ENCODE results near the gene GZF1. TPM values are rescaled to one million over a fixed set of nuclear protein-coding genes. Genes with fewer than 3 reads are reported as not detected.

GZF1 gene
- total RNA-seq, 1 donor from 2014 or later: 54.8 TPM

DNA sequence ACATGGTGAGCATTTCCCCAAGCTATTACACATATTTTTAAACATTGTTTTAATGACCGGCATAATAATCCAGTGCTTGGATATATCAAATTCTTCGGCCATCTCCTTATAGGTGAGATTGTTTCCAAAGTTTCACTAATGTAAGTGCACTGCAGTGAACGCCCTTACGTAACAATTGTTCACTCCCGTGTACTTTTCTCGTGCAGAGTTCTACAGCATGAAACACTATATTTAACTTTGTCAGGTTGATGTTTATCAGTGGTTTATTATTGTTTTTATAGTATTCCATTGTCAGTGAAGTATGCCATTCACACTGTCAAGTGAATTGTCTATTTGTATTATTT is 3.4 kb upstream of the GZF1 start:
- peaks cover 6 to 18% of the 10 kb centered on the region in 2 donors for H3K4me1 ChIP-seq
- intact Hi-C loops (cut with DNase I): loop anchor here (1.0 to 10.0 kb wide), 4 partner anchors 8 to 1696 kb away; partner anchors contain the start of genes ACSS1, APMAP, NXT1 and SYNDIG1
- H3K27me3 ChIP-seq: no peaks in the 10 kb centered on the region
- TF ChIP-seq, protein P1, sequence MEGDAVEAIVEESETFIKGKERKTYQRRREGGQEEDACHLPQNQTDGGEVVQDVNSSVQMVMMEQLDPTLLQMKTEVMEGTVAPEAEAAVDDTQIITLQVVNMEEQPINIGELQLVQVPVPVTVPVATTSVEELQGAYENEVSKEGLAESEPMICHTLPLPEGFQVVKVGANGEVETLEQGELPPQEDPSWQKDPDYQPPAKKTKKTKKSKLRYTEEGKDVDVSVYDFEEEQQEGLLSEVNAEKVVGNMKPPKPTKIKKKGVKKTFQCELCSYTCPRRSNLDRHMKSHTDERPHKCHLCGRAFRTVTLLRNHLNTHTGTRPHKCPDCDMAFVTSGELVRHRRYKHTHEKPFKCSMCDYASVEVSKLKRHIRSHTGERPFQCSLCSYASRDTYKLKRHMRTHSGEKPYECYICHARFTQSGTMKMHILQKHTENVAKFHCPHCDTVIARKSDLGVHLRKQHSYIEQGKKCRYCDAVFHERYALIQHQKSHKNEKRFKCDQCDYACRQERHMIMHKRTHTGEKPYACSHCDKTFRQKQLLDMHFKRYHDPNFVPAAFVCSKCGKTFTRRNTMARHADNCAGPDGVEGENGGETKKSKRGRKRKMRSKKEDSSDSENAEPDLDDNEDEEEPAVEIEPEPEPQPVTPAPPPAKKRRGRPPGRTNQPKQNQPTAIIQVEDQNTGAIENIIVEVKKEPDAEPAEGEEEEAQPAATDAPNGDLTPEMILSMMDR (IDR thresholded peaks at IDR 0.05): no peak
- peaks cover 11 to 12% of the 10 kb centered on the region in 2 donors for H3K36me3 ChIP-seq
- DNase-seq (ENCODE audit: low spot score in 2 of 2): no peak
- no peaks in the 10 kb centered on the region for H3K9me3 ChIP-seq
- H3K4me3 ChIP-seq: peak overlapping the region; percentile 50 to 61
- H3K27ac ChIP-seq: peak overlapping the region; percentile 67 to 96

DNA sequence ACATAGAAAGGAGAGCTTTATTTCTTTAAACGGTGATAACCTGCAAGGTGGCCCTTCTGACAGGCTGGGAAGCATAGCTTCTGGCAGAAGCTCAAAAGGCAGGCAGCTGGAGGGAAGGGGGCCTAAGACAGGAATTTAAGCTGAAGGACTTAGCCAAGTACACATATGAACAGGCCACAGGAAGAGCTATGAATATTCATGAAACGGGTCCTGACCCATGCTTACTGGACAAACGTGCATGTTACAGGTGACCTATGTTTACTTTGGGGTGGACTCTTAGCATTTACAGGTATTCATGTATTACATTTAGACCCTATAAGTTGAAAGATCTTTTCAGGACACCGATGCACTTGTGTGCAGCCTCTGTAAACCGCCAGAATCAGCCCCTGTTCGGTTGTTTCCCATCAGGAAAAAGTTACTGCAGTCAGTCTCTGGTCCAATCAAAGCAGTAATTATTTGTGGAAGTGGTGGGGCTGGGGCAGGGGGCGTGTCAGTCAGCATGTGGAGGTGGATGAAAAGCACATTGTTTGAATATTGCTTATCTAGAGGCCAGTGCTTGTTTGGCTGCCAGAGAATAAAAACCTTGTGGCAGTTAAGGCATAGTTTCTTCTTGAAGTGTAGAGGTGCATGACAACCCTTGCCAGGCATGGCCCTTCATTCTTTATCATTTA is 2.9 kb upstream of the GZF1 start:
- H3K9me3 ChIP-seq: no peaks in the 10 kb centered on the region
- H3K4me1 ChIP-seq: peaks cover 6 to 19% of the 10 kb centered on the region in 2 donors
- TF ChIP-seq, protein P1 (IDR thresholded peaks at IDR 0.05): no peak
- intact Hi-C loops (cut with DNase I): loop anchor here (1.0 to 10.0 kb wide), 4 partner anchors 9 to 1696 kb away; partner anchors contain the start of genes ACSS1, APMAP, NXT1 and SYNDIG1
- H3K36me3 ChIP-seq: peaks cover 8% of the 10 kb centered on the region in 2 donors
- H3K27ac ChIP-seq: peak overlapping the region; percentile 67 to 96
- no peak for DNase-seq (ENCODE audit: low spot score in 2 of 2)
- H3K4me3 ChIP-seq: no peak overlapping the region
- H3K27me3 ChIP-seq: no peaks in the 10 kb centered on the region

DNA sequence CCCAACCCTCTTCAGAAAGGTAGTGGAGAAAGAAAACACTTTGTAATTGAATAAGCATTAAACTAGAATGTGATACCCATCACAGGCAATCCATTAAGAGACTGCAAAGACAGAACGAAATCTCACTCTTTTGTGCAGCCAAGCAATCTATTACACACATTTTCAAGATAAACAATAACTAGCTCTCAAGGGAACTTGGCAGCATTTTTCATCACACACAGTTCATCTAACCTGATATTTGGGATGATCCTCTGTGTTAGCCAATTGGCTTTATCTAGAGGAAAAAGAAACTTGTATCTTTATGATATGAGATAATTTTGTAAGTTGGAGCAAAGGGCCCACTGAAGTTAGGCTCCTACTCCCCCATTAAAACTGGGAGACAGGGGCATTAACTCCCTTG is 1.5 kb upstream of the GZF1 start:
- intact Hi-C loops (cut with DNase I): loop anchor here (5.0 to 10.0 kb wide), 5 partner anchors 213 to 1874 kb away; partner anchors contain the start of gene CST3
- Histone ChIP-seq H3K27ac (peak overlapping the region; percentile 99 to 100), H3K27me3 (no peaks in the 10 kb centered on the region), H3K4me1 (peaks cover 6 to 19% of the 10 kb centered on the region in 2 donors), H3K36me3 (peaks cover 12 to 14% of the 10 kb centered on the region in 2 donors), H3K9me3 (no peaks in the 10 kb centered on the region), H3K4me3 (no peak overlapping the region)
- DNase-seq (ENCODE audit: low spot score in 2 of 2): no peak
- TF ChIP-seq, protein P1 (IDR thresholded peaks at IDR 0.05): no peak

DNA sequence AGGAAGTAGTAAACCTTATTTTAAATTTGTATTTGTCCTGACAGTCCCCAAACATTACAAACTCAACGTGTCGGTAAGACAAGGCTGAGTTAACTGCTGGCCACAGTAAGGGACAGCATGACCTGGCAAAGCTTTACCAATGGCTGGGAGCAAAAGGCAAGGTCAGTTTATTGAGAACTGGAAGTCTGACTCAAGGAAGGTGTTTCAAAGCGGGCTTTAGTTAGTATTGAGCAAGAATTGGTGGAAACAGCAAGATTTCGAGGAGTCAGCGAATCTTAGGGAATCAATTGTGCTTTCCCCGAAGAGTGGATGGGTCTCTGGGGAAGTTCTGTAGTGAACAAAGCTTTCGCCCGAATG is 885 bp upstream of the GZF1 start:
- H3K27ac ChIP-seq: peak overlapping the region; percentile 99 to 100
- peaks cover 12 to 14% of the 10 kb centered on the region in 2 donors for H3K36me3 ChIP-seq
- DNase-seq (ENCODE audit: low spot score in 2 of 2): no peak
- H3K9me3 ChIP-seq: no peaks in the 10 kb centered on the region
- peak overlapping the region; percentile 76 to 77 for H3K4me3 ChIP-seq
- H3K27me3 ChIP-seq: no peaks in the 10 kb centered on the region
- intact Hi-C loops (cut with DNase I): loop anchor here (5.0 to 10.0 kb wide), 5 partner anchors 214 to 1874 kb away; partner anchors contain the start of gene CST3
- TF ChIP-seq, protein P1 (IDR thresholded peaks at IDR 0.05): no peak
- peaks cover 6 to 22% of the 10 kb centered on the region in 2 donors for H3K4me1 ChIP-seq

DNA sequence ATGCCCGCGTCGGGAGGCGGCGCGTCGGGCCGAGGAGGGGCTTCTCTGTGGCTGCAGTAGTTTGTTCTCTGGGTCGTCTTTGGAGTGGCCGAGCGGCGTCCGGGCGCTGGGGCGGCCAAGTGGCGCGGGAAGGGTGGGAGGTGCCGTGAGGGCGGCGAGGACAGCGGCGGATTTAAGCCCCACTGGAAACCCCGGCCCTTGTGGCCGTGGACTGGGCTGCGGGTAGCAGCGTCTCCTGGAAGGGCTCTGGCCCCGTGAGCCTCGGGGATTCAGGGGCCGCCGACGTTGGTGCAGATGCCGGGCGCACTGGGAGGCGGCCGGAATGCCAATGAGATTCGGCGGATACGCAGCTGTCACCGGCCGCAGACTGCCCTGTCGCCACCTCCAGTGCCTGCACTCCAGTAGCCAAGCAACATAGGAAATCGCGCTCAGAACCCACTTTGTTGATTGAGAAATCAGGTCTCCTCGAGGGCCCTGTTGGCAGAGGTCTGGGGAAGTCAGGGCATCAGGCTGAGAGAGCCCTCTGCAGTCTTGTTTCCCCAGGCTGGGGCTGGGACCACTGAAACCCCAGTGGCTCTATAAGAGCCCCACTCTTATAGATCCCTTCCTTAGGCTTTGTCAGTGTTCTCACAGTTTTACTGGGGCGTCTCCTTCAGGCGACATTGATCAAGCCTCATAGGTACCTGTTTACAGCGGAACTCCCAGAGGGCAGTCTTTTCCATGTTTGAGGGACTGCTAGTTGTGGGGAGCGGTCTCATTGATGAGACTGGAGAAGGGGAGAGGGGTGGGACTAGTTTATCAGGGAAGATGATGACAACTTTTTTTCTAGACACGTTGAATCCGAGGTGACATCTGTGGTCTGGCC is 642 bp downstream of the GZF1 start:
- H3K4me1 ChIP-seq: peaks cover 6 to 18% of the 10 kb centered on the region in 2 donors
- DNase-seq (ENCODE audit: low spot score in 2 of 2): peak in 1 of 2 donors; percentile 74
- intact Hi-C loops (cut with DNase I): loop anchor here (1.0 to 10.0 kb wide), 7 partner anchors 12 to 1872 kb away; partner anchors contain the start of genes CST3, NAPB and NXT1

More for the DNA sequence above, 642 bp downstream of the GZF1 start:
- Histone ChIP-seq H3K4me3 (peak overlapping the region; percentile 75 to 76), H3K27ac (peak overlapping the region; percentile 87 to 100), H3K36me3 (peaks cover 12 to 14% of the 10 kb centered on the region in 2 donors), H3K27me3 (no peaks in the 10 kb centered on the region), H3K9me3 (no peaks in the 10 kb centered on the region)
- TF ChIP-seq, protein P1 (IDR thresholded peaks at IDR 0.05): no peak
